Stimulated activated CD4-positive, alpha-beta T cell treated with anti-CD3 and anti-CD28 coated beads, Interleukin-1b, Interleukin-23, amount 100 ng/mL, for 4 hours (primary cell): ENCODE measurements around the gene FGFR3.
A peak's percentile ranks its signal among the peaks of the same experiment; 100 is the strongest.

Source experiments
- DNase-seq, 2 donors: peaks; one replicate each; pipeline ENCODE4 v3.0.0-alpha.2; 2020; ENCODE audit warnings: low read depth in 2 of 2

FGFR3 gene

GRCh38 chr4:1792832-1793495 lies at the start of gene FGFR3:
Gene FGFR3 (plus strand): TSS chr4:1793293. CDS start chr4:1793935, 642 bp downstream.
- peak; percentile 15 to 52 for DNase-seq

- no peak for DNase-seq
Measured at GRCh38 chr4:1743551-1743950, 49.5 kb upstream of the FGFR3 start.

- no peak for DNase-seq
Measured at GRCh38 chr4:1743975-1744374, 49.1 kb upstream of the FGFR3 start.

GRCh38 chr4:1744552-1744951 lies 48.5 kb upstream of the FGFR3 start:
- DNase-seq = no peak

GRCh38 chr4:1745165-1745564 lies 47.9 kb upstream of the FGFR3 start:
- DNase-seq = no peak

GRCh38 chr4:1745697-1746096 lies 47.4 kb upstream of the FGFR3 start:
- no peak for DNase-seq

GRCh38 chr4:1746265-1746691 lies 46.8 kb upstream of the FGFR3 start:
- peak; percentile 66 to 78 for DNase-seq

- DNase-seq = no peak
Measured at GRCh38 chr4:1746919-1747602, 46.0 kb upstream of the FGFR3 start.

GRCh38 chr4:1747603-1747967 lies 45.5 kb upstream of the FGFR3 start:
- DNase-seq = no peak

- DNase-seq = peak; percentile 63 to 78
Measured at GRCh38 chr4:1748465-1748995, 44.6 kb upstream of the FGFR3 start.

- DNase-seq = no peak
Measured at GRCh38 chr4:1749370-1749769, 43.7 kb upstream of the FGFR3 start.

GRCh38 chr4:1749826-1750225 lies 43.3 kb upstream of the FGFR3 start:
- DNase-seq = no peak

- no peak for DNase-seq
Measured at GRCh38 chr4:1750381-1751154, 42.5 kb upstream of the FGFR3 start.

GRCh38 chr4:1751155-1751918 lies 41.8 kb upstream of the FGFR3 start:
- no peak for DNase-seq

GRCh38 chr4:1751919-1752283 lies 41.2 kb upstream of the FGFR3 start:
- no peak for DNase-seq

- no peak for DNase-seq
Measured at GRCh38 chr4:1752284-1753041, 40.6 kb upstream of the FGFR3 start.

GRCh38 chr4:1753294-1753696 lies 39.8 kb upstream of the FGFR3 start:
- DNase-seq = no peak

- no peak for DNase-seq
Measured at GRCh38 chr4:1753697-1754311, 39.3 kb upstream of the FGFR3 start.

GRCh38 chr4:1754336-1754735 lies 38.8 kb upstream of the FGFR3 start:
- DNase-seq = no peak

- no peak for DNase-seq
Measured at GRCh38 chr4:1755297-1755696, 37.8 kb upstream of the FGFR3 start.

- DNase-seq = no peak
Measured at GRCh38 chr4:1756079-1756478, 37.0 kb upstream of the FGFR3 start.
